Natural killer cell (primary cell): ENCODE results near the gene FMN1. TPM values are rescaled to one million over a fixed set of nuclear protein-coding genes. Genes with fewer than 3 reads are reported as not detected.

ENCODE experiments used
- ATAC-seq, 3 donors: fragments of 150-1000 bp in 2 of 3; fragments of 200-7000 bp in 1 of 3; cut with Tn5 transposase; 1 replicate in 1 of 3; 2 replicates in 2 of 3; pipeline ENCODE4 v1.10.0; 2021; ENCODE audit warnings: mild to moderate bottlenecking in 2 of 3, moderate library complexity in 2 of 3
- DNase-seq, 2 donors: peaks; one replicate each; pipeline versions ENCODE4 v3.0.0 to v3.0.0-alpha.2; 2013 to 2021; ENCODE audit warnings: mixed read lengths in 1 of 2
- H3K27ac ChIP-seq: one replicate; pipeline ENCODE4 v1.5.1; 2013; ENCODE audit warnings: mild to moderate bottlenecking, low read length
- H3K27me3 ChIP-seq: one replicate; pipeline ENCODE4 v1.6.1; 2013; ENCODE audit warnings: low read length; ENCODE audit not compliant: control insufficient read depth, insufficient read depth
- H3K36me3 ChIP-seq: one replicate; pipeline ENCODE4 v1.6.1; 2013; ENCODE audit warnings: low read length; ENCODE audit not compliant: control insufficient read depth, insufficient read depth
- H3K4me1 ChIP-seq: one replicate; pipeline ENCODE4 v1.6.1; 2013; ENCODE audit warnings: low read length; ENCODE audit not compliant: control insufficient read depth, insufficient read depth
- H3K4me3 ChIP-seq: one replicate; pipeline ENCODE4 v1.5.1; 2013; ENCODE audit warnings: low read length
- H3K9me3 ChIP-seq: one replicate; pipeline ENCODE4 v1.6.1; 2013; ENCODE audit warnings: low read length; ENCODE audit not compliant: control insufficient read depth, insufficient read depth
- H3K27ac Mint-ChIP-seq, 2 donors: one replicate each; pipeline ENCODE4 v1.8.0; 2022; ENCODE audit warnings: mild to moderate bottlenecking in 2 of 2, mixed read lengths in 2 of 2, moderate library complexity in 1 of 2
- H3K27me3 Mint-ChIP-seq, 2 donors: one replicate each; pipeline ENCODE4 v1.8.0; 2022; ENCODE audit warnings: low read depth in 2 of 2, mixed read lengths in 2 of 2
- H3K36me3 Mint-ChIP-seq: one replicate; pipeline ENCODE4 v1.8.0; 2022; ENCODE audit warnings: mixed read lengths
- H3K4me1 Mint-ChIP-seq, 2 donors: one replicate each; pipeline ENCODE4 v1.8.0; 2022; ENCODE audit warnings: mixed read lengths in 2 of 2
- H3K4me3 Mint-ChIP-seq: one replicate; pipeline ENCODE4 v1.8.0; 2022; ENCODE audit warnings: mild to moderate bottlenecking, moderate library complexity, mixed read lengths
- H3K9me3 Mint-ChIP-seq, 2 donors: one replicate each; pipeline ENCODE4 v1.8.0; 2022; ENCODE audit warnings: mixed read lengths in 2 of 2
- WGBS: methylation state at CpG from one replicate; pipeline ENCODE4 v1.1.7; 2013; ENCODE audit warnings: missing lambda C conversion rate; ENCODE audit not compliant: insufficient coverage; 5-methylcytosine and 5-hydroxymethylcytosine counted together
- intact Hi-C: fragments of 100-400 bp; cut with micrococcal nuclease; formaldehyde crosslinking; loops from one replicate; pipeline ENCODE4 v1.14.2; 2022
- total RNA-seq, 4 donors: library from RNA; stranded (reverse); fragments of 120-200 nt in 1 of 4; gene quantifications; one replicate each; pipeline versions ENCODE4 v1.2.3 to v1.2.4, GENCODE V29; 2013 to 2022
- TF ChIP-seq, protein P1 (sequence below): fragments of 200-600 bp; IDR thresholded peaks from one replicate; pipeline ENCODE4 v1.8.0; 2022; ENCODE audit warnings: antibody characterized with exemption

Gene FMN1
- total RNA-seq, 3 donors from 2014 or later (not counting 1 experiment from before 2014, with no cell fraction given) = 2.0 to 19.2 (median 2.2) TPM

DNA sequence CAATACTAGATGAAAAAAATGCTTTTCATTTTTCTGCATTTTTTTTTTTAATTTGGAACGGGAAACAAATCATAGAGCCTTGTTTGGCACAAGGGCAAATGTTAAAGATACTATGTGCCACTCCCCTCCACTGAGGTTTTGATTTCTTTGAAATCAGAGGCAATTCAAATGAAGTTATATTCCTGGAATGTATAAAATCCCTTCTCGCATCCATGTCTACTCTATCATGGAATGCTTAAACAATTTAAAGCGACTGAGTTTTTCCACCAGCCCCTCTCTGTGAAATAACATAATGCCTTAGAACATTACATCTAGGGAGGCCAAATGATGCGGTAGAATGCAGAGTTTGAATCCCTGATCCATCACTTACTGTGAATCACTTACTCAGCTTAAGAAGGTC is 69.7 kb downstream of the FMN1 start:
- no peaks in the 10 kb centered on the region for H3K36me3 ChIP-seq
- TF ChIP-seq, protein P1, sequence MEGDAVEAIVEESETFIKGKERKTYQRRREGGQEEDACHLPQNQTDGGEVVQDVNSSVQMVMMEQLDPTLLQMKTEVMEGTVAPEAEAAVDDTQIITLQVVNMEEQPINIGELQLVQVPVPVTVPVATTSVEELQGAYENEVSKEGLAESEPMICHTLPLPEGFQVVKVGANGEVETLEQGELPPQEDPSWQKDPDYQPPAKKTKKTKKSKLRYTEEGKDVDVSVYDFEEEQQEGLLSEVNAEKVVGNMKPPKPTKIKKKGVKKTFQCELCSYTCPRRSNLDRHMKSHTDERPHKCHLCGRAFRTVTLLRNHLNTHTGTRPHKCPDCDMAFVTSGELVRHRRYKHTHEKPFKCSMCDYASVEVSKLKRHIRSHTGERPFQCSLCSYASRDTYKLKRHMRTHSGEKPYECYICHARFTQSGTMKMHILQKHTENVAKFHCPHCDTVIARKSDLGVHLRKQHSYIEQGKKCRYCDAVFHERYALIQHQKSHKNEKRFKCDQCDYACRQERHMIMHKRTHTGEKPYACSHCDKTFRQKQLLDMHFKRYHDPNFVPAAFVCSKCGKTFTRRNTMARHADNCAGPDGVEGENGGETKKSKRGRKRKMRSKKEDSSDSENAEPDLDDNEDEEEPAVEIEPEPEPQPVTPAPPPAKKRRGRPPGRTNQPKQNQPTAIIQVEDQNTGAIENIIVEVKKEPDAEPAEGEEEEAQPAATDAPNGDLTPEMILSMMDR = no peak
- peaks cover 14% of the 10 kb centered on the region for H3K4me1 ChIP-seq
- H3K4me3 ChIP-seq = no peak overlapping the region
- H3K27me3 ChIP-seq = no peaks in the 10 kb centered on the region
- Mint-ChIP-seq H3K9me3 (peaks cover 0 to 2% of the 10 kb centered on the region in 2 donors), H3K4me3 (no peak overlapping the region), H3K36me3 (no peaks in the 10 kb centered on the region), H3K27ac (no peak overlapping the region), H3K4me1 (peaks cover 23 to 29% of the 10 kb centered on the region in 2 donors), H3K27me3 (peaks cover 0 to 7% of the 10 kb centered on the region in 2 donors)
- WGBS = 86% methylated on average over 1 of the region's 4 CpGs
- H3K9me3 ChIP-seq = no peaks in the 10 kb centered on the region
- H3K27ac ChIP-seq = no peak overlapping the region
- ATAC-seq = no peak
- no peak for DNase-seq
- intact Hi-C loops = no loop called here

GRCh38 chr15:33124279-33124678 is 70.2 kb downstream of the FMN1 start:
- H3K27ac ChIP-seq = no peak overlapping the region
- no peaks in the 10 kb centered on the region for H3K27me3 ChIP-seq
- peaks cover 14% of the 10 kb centered on the region for H3K4me1 ChIP-seq
- peaks cover 0 to 7% of the 10 kb centered on the region in 2 donors for H3K27me3 Mint-ChIP-seq
- no peak overlapping the region for H3K4me3 Mint-ChIP-seq
- no peaks in the 10 kb centered on the region for H3K36me3 Mint-ChIP-seq
- H3K9me3 Mint-ChIP-seq = peaks cover 0 to 2% of the 10 kb centered on the region in 2 donors
- TF ChIP-seq, protein P1 = no peak
- peaks cover 23 to 29% of the 10 kb centered on the region in 2 donors for H3K4me1 Mint-ChIP-seq
- no peak overlapping the region for H3K27ac Mint-ChIP-seq
- whole genome bisulfite sequencing = 83% methylated on average over 3 of the region's 4 CpGs
- intact Hi-C loops = no loop called here
- no peak overlapping the region for H3K4me3 ChIP-seq
- ATAC-seq (no peak), DNase-seq (no peak)
- no peaks in the 10 kb centered on the region for H3K36me3 ChIP-seq
- H3K9me3 ChIP-seq = no peaks in the 10 kb centered on the region

DNA sequence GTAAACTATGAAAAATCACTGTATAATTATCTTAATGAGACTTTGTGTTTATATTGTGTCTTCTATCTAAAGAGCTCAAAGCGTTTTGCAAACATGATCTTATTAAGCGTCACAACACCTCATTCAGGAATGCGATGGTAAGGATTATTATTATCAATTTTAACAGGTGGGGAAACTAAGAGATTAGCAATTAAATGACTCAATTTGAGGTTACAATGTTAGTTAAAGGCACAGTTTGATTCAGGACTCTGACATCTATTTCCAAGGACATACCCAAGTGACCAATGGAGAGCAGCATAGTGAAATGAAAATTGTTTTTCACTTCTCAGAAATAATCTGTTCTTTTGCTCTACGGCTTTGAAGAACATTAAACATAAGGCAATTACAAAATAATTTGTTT is 74.6 kb downstream of the FMN1 start:
- intact Hi-C loops = no loop called here
- Mint-ChIP-seq H3K27ac (no peak overlapping the region), H3K36me3 (no peaks in the 10 kb centered on the region), H3K27me3 (peaks cover 6 to 29% of the 10 kb centered on the region in 2 donors), H3K4me1 (no peaks in the 10 kb centered on the region), H3K4me3 (no peak overlapping the region), H3K9me3 (no peaks in the 10 kb centered on the region)
- no peak for DNase-seq
- no peak for ATAC-seq
- Histone ChIP-seq H3K27me3 (no peaks in the 10 kb centered on the region), H3K4me3 (no peak overlapping the region), H3K4me1 (no peaks in the 10 kb centered on the region), H3K27ac (no peak overlapping the region), H3K36me3 (no peaks in the 10 kb centered on the region), H3K9me3 (no peaks in the 10 kb centered on the region)
- WGBS = 94% methylated on average over 4 of the region's 4 CpGs
- TF ChIP-seq, protein P1 = no peak

DNA sequence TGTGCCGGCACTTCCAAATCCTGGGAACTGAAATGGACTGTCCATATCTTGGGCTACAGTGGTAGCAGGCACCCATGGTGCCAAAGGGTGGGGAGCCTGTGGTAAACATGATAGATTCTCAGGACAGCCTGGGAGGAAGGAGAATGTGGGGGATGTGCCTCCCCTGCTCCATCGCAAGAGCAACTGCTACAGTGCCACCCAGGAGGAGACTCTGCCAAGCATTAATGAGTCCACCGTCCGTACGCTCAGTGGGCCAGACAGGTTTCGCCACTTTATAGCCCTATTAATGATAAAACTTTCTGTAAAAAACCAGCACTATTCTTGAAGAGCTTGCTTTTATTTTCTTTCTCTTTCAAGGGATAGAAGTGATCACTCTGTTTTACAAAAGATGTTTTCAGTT is 75.2 kb downstream of the FMN1 start:
- no peaks in the 10 kb centered on the region for H3K4me1 Mint-ChIP-seq
- ATAC-seq (no peak), DNase-seq (no peak)
- H3K27me3 ChIP-seq = no peaks in the 10 kb centered on the region
- 92% methylated on average over 6 of the region's 6 CpGs for WGBS
- no peak overlapping the region for H3K27ac ChIP-seq
- peaks cover 6 to 29% of the 10 kb centered on the region in 2 donors for H3K27me3 Mint-ChIP-seq
- no peaks in the 10 kb centered on the region for H3K36me3 ChIP-seq
- H3K9me3 ChIP-seq = no peaks in the 10 kb centered on the region
- H3K4me3 ChIP-seq = no peak overlapping the region
- no peaks in the 10 kb centered on the region for H3K36me3 Mint-ChIP-seq
- H3K4me1 ChIP-seq = no peaks in the 10 kb centered on the region
- no peaks in the 10 kb centered on the region for H3K9me3 Mint-ChIP-seq
- TF ChIP-seq, protein P1 = no peak
- intact Hi-C loops = no loop called here
- H3K27ac Mint-ChIP-seq = no peak overlapping the region
- no peak overlapping the region for H3K4me3 Mint-ChIP-seq
